Amniotic stem cell (primary cell): Measurements from ENCODE around the gene MICAL2.

Experiments used
- DNase-seq: peaks from one replicate; lab custom pipeline; 2025; lab: John Stamatoyannopoulos, UW

Gene MICAL2

GRCh38 chr11:12209096-12209495, 98.7 kb downstream of the MICAL2 start:
- no peak for DNase-seq

GRCh38 chr11:12210200-12210599, 99.8 kb downstream of the MICAL2 start:
- DNase-seq = no peak

- DNase-seq = no peak
Observed at GRCh38 chr11:12211331-12212065, 101.1 kb downstream of the MICAL2 start.

GRCh38 chr11:12212174-12212820, 101.9 kb downstream of the MICAL2 start:
- no peak for DNase-seq

GRCh38 chr11:12212821-12213185, 102.4 kb downstream of the MICAL2 start:
- no peak for DNase-seq

GRCh38 chr11:12213883-12214282, 103.5 kb downstream of the MICAL2 start:
- DNase-seq = peak; percentile 47

GRCh38 chr11:12214751-12215150, 104.4 kb downstream of the MICAL2 start:
- DNase-seq = no peak

- DNase-seq = no peak
Observed at GRCh38 chr11:12215181-12215593, 104.8 kb downstream of the MICAL2 start.

- no peak for DNase-seq
Observed at GRCh38 chr11:12216041-12216451, 105.7 kb downstream of the MICAL2 start.

GRCh38 chr11:12216671-12217374, 106.4 kb downstream of the MICAL2 start:
- no peak for DNase-seq

- no peak for DNase-seq
Observed at GRCh38 chr11:12217879-12218278, 107.5 kb downstream of the MICAL2 start.

- no peak for DNase-seq
Observed at GRCh38 chr11:12218909-12219308, 108.5 kb downstream of the MICAL2 start.

GRCh38 chr11:12219757-12220156, 109.4 kb downstream of the MICAL2 start:
- DNase-seq = no peak

- DNase-seq = no peak
Observed at GRCh38 chr11:12220305-12220704, 109.9 kb downstream of the MICAL2 start.

- no peak for DNase-seq
Observed at GRCh38 chr11:12221051-12221535, 110.7 kb downstream of the MICAL2 start.

- DNase-seq = no peak
Observed at GRCh38 chr11:12222055-12222792, 111.8 kb downstream of the MICAL2 start.

- DNase-seq = no peak
Observed at GRCh38 chr11:12223771-12224536, 113.6 kb downstream of the MICAL2 start.

GRCh38 chr11:12224537-12224893, 114.1 kb downstream of the MICAL2 start:
- DNase-seq = no peak

GRCh38 chr11:12225046-12225739, 114.8 kb downstream of the MICAL2 start:
- DNase-seq = no peak

GRCh38 chr11:12226093-12226492, 115.7 kb downstream of the MICAL2 start:
- no peak for DNase-seq
